Measurements from ENCODE around the gene PPP1R1C. TPM values are rescaled to one million over a fixed set of nuclear protein-coding genes. Genes with fewer than 3 reads are reported as not detected.
A peak's percentile ranks its signal among the peaks of the same experiment; 100 is the strongest.

The PPP1R1C gene
- total RNA-seq, 1 donor from 2014 or later: 5.8 TPM

GRCh38 chr2:182165202-182165601 is 179.5 kb downstream of the PPP1R1C start:
- Mint-ChIP-seq H3K9me3 (no peaks in the 10 kb centered on the region), H3K36me3 (no peaks in the 10 kb centered on the region), H3K27me3 (ENCODE audit: low read depth) (peaks cover 2% of the 10 kb centered on the region), H3K4me3 (no peak overlapping the region), H3K4me1 (peaks cover 8% of the 10 kb centered on the region), H3K27ac (no peak overlapping the region)
- DNase-seq (ENCODE audit: low spot score in 2 of 2, unreplicated experiment in 2 of 2): no peak
- no peak for TF ChIP-seq CTCF (IDR thresholded peaks at IDR 0.05; ENCODE audit: unreplicated experiment)

GRCh38 chr2:182166406-182166805 is 180.8 kb downstream of the PPP1R1C start:
- H3K9me3 Mint-ChIP-seq: no peaks in the 10 kb centered on the region
- no peak for DNase-seq (ENCODE audit: low spot score in 2 of 2, unreplicated experiment in 2 of 2)

GRCh38 chr2:182166841-182167240 is 181.2 kb downstream of the PPP1R1C start:
- peak overlapping the region; percentile 44 for H3K27ac Mint-ChIP-seq
- peaks cover 3% of the 10 kb centered on the region for H3K27me3 Mint-ChIP-seq (ENCODE audit: low read depth)
- peaks cover 8% of the 10 kb centered on the region for H3K4me1 Mint-ChIP-seq
- no peaks in the 10 kb centered on the region for H3K36me3 Mint-ChIP-seq
- TF ChIP-seq CTCF (IDR thresholded peaks at IDR 0.05; ENCODE audit: unreplicated experiment): no peak
- no peak overlapping the region for H3K4me3 Mint-ChIP-seq
- no peaks in the 10 kb centered on the region for H3K9me3 Mint-ChIP-seq
- no peak for DNase-seq (ENCODE audit: low spot score in 2 of 2, unreplicated experiment in 2 of 2)

More at GRCh38 chr2:182166406-182166805, 180.8 kb downstream of the PPP1R1C start:
- no peaks in the 10 kb centered on the region for H3K36me3 Mint-ChIP-seq
- no peak overlapping the region for H3K27ac Mint-ChIP-seq
- peaks cover 8% of the 10 kb centered on the region for H3K4me1 Mint-ChIP-seq
- H3K4me3 Mint-ChIP-seq: no peak overlapping the region
- TF ChIP-seq CTCF (IDR thresholded peaks at IDR 0.05; ENCODE audit: unreplicated experiment): no peak
- peaks cover 5% of the 10 kb centered on the region for H3K27me3 Mint-ChIP-seq (ENCODE audit: low read depth)

Other genes starting within 250 kb of the PPP1R1C start
- gene ITPRID2, start 94.1 kb upstream of the PPP1R1C start, total RNA-seq: 67.4 to 72.3 TPM (median 71.0 TPM) in 3 replicates

Measured in mesothelial cell of epicardium (in vitro differentiated cells).